Measurements from ENCODE around the gene NOX5. TPM values are rescaled to one million over a fixed set of nuclear protein-coding genes. Genes with fewer than 3 reads are reported as not detected.

NOX5 gene
- total RNA-seq, 2 experiments from 2014 or later = not detected

DNA sequence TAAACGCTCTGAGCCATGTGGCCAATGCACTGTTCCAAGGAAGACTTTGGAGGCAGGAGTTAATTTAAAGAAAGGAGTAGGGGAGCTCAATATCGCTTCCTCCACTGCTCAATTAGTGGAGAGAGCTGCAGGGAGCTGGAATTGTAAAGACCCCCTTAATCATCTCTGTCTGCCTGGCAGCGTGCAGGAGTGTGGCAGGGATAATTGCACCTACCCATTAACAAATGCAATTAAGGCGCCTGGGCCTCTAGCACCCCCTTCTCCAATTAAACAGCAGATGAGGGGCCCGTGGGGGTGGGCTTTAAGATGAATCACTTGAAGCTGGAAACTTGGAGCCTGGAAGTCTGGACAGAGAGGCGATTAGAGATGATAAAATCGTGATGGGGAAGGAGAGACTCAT, 84.3 kb downstream of the NOX5 start:
- ATAC-seq = no peak
- CTCF ChIA-PET = interaction anchor here (1.7 kb wide), 1 partner anchor 40 kb away, joined by 6 read pairs; no protein-coding TSS in a partner anchor
- POLR2A ChIA-PET = no interaction called here
- Mint-ChIP-seq H3K4me3 (no peak overlapping the region), H3K4me1 (ENCODE audit: low read depth) (peaks cover 5% of the 10 kb centered on the region), H3K27me3 (peaks cover 3% of the 10 kb centered on the region), H3K9me3 (no peaks in the 10 kb centered on the region), H3K27ac (no peak overlapping the region), H3K36me3 (ENCODE audit: low read depth) (no peaks in the 10 kb centered on the region)
- TF ChIP-seq, protein P1, sequence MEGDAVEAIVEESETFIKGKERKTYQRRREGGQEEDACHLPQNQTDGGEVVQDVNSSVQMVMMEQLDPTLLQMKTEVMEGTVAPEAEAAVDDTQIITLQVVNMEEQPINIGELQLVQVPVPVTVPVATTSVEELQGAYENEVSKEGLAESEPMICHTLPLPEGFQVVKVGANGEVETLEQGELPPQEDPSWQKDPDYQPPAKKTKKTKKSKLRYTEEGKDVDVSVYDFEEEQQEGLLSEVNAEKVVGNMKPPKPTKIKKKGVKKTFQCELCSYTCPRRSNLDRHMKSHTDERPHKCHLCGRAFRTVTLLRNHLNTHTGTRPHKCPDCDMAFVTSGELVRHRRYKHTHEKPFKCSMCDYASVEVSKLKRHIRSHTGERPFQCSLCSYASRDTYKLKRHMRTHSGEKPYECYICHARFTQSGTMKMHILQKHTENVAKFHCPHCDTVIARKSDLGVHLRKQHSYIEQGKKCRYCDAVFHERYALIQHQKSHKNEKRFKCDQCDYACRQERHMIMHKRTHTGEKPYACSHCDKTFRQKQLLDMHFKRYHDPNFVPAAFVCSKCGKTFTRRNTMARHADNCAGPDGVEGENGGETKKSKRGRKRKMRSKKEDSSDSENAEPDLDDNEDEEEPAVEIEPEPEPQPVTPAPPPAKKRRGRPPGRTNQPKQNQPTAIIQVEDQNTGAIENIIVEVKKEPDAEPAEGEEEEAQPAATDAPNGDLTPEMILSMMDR (IDR thresholded peaks at IDR 0.05) = no peak
- DNase-seq = no peak
- intact Hi-C loops (cut with micrococcal nuclease) = no loop called here

GRCh38 chr15:69099941-69100340, 85.4 kb downstream of the NOX5 start:
- CTCF ChIA-PET = interaction anchor here (1.7 kb wide), 1 partner anchor 41 kb away, joined by 6 read pairs; no protein-coding TSS in a partner anchor

DNA sequence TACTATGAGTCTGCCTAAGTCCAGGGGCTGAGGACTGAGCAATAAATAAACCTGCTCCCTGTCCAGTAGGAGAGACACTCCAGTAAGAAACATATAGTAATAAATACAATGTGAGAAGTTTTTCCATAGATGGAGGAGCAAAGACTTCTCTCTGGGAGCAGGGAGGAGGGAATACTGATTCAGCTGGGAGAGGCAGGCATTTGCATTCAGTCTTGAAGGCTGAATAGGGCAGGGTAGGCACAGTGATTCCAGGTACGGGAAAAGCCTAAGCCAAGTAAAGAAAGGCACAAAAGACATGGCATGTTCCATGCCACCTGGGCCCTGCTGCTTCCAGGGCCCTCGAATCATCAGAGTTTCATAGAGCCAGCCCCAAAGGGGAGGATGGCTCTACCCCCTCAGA, 86.3 kb downstream of the NOX5 start:
- intact Hi-C loops (cut with micrococcal nuclease) = no loop called here
- ATAC-seq (no peak), DNase-seq (no peak)
- H3K27ac Mint-ChIP-seq = no peak overlapping the region
- H3K4me3 Mint-ChIP-seq = no peak overlapping the region
- TF ChIP-seq, protein P1 (IDR thresholded peaks at IDR 0.05) = no peak
- POLR2A ChIA-PET = no interaction called here
- H3K9me3 Mint-ChIP-seq = no peaks in the 10 kb centered on the region
- H3K4me1 Mint-ChIP-seq (ENCODE audit: low read depth) = peaks cover 13% of the 10 kb centered on the region
- no peaks in the 10 kb centered on the region for H3K27me3 Mint-ChIP-seq
- H3K36me3 Mint-ChIP-seq (ENCODE audit: low read depth) = no peaks in the 10 kb centered on the region
- CTCF ChIA-PET = no interaction called here

More at GRCh38 chr15:69099941-69100340, 85.4 kb downstream of the NOX5 start:
- Mint-ChIP-seq H3K9me3 (no peaks in the 10 kb centered on the region), H3K27me3 (peaks cover 3% of the 10 kb centered on the region), H3K4me1 (ENCODE audit: low read depth) (peaks cover 13% of the 10 kb centered on the region), H3K36me3 (ENCODE audit: low read depth) (no peaks in the 10 kb centered on the region), H3K27ac (no peak overlapping the region), H3K4me3 (no peak overlapping the region)
- TF ChIP-seq, protein P1 (IDR thresholded peaks at IDR 0.05) = no peak
- ATAC-seq = no peak
- no peak for DNase-seq
- POLR2A ChIA-PET = interaction anchor here (1.0 kb wide), 1 partner anchor 111 kb away, joined by 3 read pairs; no protein-coding TSS in a partner anchor
- intact Hi-C loops (cut with micrococcal nuclease) = no loop called here

GRCh38 chr15:69104050-69104750, 89.7 kb downstream of the NOX5 start:
- intact Hi-C loops (cut with micrococcal nuclease) = no loop called here
- ATAC-seq (peak; percentile 47), DNase-seq (peak; percentile 7)
- H3K9me3 Mint-ChIP-seq = no peaks in the 10 kb centered on the region
- peaks cover 21% of the 10 kb centered on the region for H3K4me1 Mint-ChIP-seq (ENCODE audit: low read depth)
- no peak overlapping the region for H3K27ac Mint-ChIP-seq
- H3K4me3 Mint-ChIP-seq = no peak overlapping the region
- TF ChIP-seq, protein P1 (IDR thresholded peaks at IDR 0.05) = no peak
- no peaks in the 10 kb centered on the region for H3K36me3 Mint-ChIP-seq (ENCODE audit: low read depth)
- H3K27me3 Mint-ChIP-seq = no peaks in the 10 kb centered on the region
- ChIA-PET POLR2A (no interaction called here), CTCF (no interaction called here)

- no peak for ATAC-seq
- H3K36me3 Mint-ChIP-seq (ENCODE audit: low read depth) = no peaks in the 10 kb centered on the region
- intact Hi-C loops (cut with micrococcal nuclease) = no loop called here
- no peaks in the 10 kb centered on the region for H3K9me3 Mint-ChIP-seq
- POLR2A ChIA-PET = no interaction called here
- H3K27ac Mint-ChIP-seq = no peak overlapping the region
- CTCF ChIA-PET = no interaction called here
- no peak overlapping the region for H3K4me3 Mint-ChIP-seq
- H3K27me3 Mint-ChIP-seq = no peaks in the 10 kb centered on the region
- H3K4me1 Mint-ChIP-seq (ENCODE audit: low read depth) = peaks cover 21% of the 10 kb centered on the region
- TF ChIP-seq, protein P1 (IDR thresholded peaks at IDR 0.05) = no peak
- DNase-seq = no peak
Observed at GRCh38 chr15:69105451-69105985, 91.0 kb downstream of the NOX5 start.
